ENCODE measurements around the gene AKR7A2.

Gene AKR7A2

GRCh38 chr1:19348441-19349198 lies 36.7 kb upstream of the AKR7A2 start:
- Mint-ChIP-seq H3K4me1 (no peaks in the 10 kb centered on the region), H3K27ac (peak overlapping the region; percentile 48), H3K9me3 (no peaks in the 10 kb centered on the region), H3K4me3 (no peak overlapping the region), H3K36me3 (peaks cover 87% of the 10 kb centered on the region)
- no peak for ATAC-seq
- DNase-seq (ENCODE audit: low spot score in 2 of 2): no peak

DNA sequence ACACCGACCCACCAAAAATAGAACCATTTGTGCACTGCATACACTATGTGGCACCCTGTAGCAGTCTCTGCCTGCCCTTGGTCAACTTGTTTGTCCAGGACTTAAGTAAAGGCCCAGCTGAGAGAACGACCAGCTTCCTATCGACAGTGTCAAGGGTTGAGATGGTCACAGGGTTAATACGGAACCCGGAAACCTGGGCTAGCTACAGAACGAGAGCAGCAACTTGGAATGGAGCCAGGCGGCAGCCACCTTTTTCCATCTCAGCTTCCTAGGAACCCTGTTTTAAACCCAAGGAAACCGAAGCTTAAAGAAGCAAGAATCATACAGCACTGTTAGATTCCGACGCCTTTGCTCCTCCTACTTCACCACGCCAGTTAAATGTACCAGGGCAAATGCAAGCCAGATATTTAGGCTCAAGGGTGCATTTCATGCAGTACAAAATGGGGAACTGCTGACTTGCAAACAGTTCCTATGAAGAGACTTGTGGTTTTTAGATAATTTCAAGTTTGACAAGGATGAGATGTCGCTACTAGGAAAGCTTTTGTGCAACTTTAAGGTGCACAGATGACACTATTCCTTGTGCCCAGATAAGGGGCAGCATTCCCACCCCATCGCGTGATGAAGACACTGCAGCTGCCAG lies 35.7 kb upstream of the AKR7A2 start:
- peaks cover 91% of the 10 kb centered on the region for H3K36me3 Mint-ChIP-seq
- ATAC-seq: no peak

GRCh38 chr1:19346026-19346425 lies 34.1 kb upstream of the AKR7A2 start:
- Mint-ChIP-seq H3K27ac (no peak overlapping the region), H3K4me1 (peaks cover 19% of the 10 kb centered on the region), H3K4me3 (no peak overlapping the region), H3K36me3 (peaks cover 91% of the 10 kb centered on the region), H3K9me3 (no peaks in the 10 kb centered on the region)
- ATAC-seq (no peak), DNase-seq (ENCODE audit: low spot score in 2 of 2) (no peak)

More for the DNA sequence above, 35.7 kb upstream of the AKR7A2 start:
- H3K27ac Mint-ChIP-seq: peak overlapping the region; percentile 48
- H3K4me3 Mint-ChIP-seq: no peak overlapping the region
- no peak for DNase-seq (ENCODE audit: low spot score in 2 of 2)
- no peaks in the 10 kb centered on the region for H3K9me3 Mint-ChIP-seq
- H3K4me1 Mint-ChIP-seq: peaks cover 4% of the 10 kb centered on the region

- peaks cover 20% of the 10 kb centered on the region for H3K4me1 Mint-ChIP-seq
- no peaks in the 10 kb centered on the region for H3K9me3 Mint-ChIP-seq
- ATAC-seq (no peak), DNase-seq (ENCODE audit: low spot score in 2 of 2) (no peak)
- H3K27ac Mint-ChIP-seq: no peak overlapping the region
- H3K36me3 Mint-ChIP-seq: peaks cover 90% of the 10 kb centered on the region
- H3K4me3 Mint-ChIP-seq: no peak overlapping the region
Observed at GRCh38 chr1:19345391-19345790, 33.4 kb upstream of the AKR7A2 start.

GRCh38 chr1:19344831-19345230 lies 32.9 kb upstream of the AKR7A2 start:
- H3K27ac Mint-ChIP-seq: peak overlapping the region; percentile 29
- H3K4me1 Mint-ChIP-seq: peaks cover 20% of the 10 kb centered on the region
- H3K36me3 Mint-ChIP-seq: peaks cover 90% of the 10 kb centered on the region
- no peaks in the 10 kb centered on the region for H3K9me3 Mint-ChIP-seq
- H3K4me3 Mint-ChIP-seq: no peak overlapping the region
- DNase-seq (ENCODE audit: low spot score in 2 of 2): no peak
- no peak for ATAC-seq

- H3K36me3 Mint-ChIP-seq: peaks cover 90% of the 10 kb centered on the region
- H3K27ac Mint-ChIP-seq: peak overlapping the region; percentile 29
- peak; percentile 68 for ATAC-seq
- H3K4me1 Mint-ChIP-seq: peaks cover 20% of the 10 kb centered on the region
- H3K4me3 Mint-ChIP-seq: no peak overlapping the region
- DNase-seq (ENCODE audit: low spot score in 2 of 2): peak; percentile 28 to 71
- no peaks in the 10 kb centered on the region for H3K9me3 Mint-ChIP-seq
Observed at GRCh38 chr1:19344372-19344810, 32.4 kb upstream of the AKR7A2 start.

DNA sequence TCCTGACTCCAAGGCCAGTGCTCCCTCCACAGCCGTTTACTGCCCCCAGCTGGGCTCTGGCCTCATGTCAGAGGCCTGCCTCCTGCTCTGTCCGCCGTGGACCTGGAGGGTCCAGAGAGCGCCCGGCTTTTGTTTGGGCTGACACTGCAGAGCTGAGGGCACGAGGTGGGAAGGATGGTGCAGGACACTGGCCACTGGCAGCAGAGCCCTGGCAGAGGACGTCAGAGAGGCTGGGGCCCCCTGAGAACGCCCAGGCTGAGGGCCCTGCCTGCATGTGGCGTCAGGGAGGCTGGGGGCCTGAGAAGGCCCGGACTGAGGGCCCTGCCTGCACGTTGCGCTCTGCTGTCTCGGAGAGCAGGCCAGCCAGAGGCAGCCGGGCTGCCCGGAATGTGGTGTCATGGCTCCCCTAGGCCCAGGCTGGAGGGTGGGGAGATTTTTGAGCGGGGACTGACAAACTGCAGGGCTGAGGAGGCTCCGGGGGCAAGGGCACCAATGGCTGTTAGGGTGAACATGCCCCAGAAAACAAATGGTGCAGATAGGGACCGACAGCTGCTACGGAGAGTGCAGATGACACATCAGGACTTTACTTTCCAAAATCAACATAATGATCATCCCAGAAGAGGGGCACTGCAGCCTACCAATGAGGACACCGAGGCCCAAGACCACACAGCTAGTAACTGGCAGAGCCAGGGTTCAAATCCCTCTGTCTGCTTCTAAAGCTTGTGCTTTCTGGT lies 31.8 kb upstream of the AKR7A2 start:
- peaks cover 90% of the 10 kb centered on the region for H3K36me3 Mint-ChIP-seq
- H3K4me3 Mint-ChIP-seq: no peak overlapping the region
- H3K4me1 Mint-ChIP-seq: peaks cover 20% of the 10 kb centered on the region
- DNase-seq (ENCODE audit: low spot score in 2 of 2) (no peak), ATAC-seq (no peak)
- H3K27ac Mint-ChIP-seq: peak overlapping the region; percentile 29
- no peaks in the 10 kb centered on the region for H3K9me3 Mint-ChIP-seq

DNA sequence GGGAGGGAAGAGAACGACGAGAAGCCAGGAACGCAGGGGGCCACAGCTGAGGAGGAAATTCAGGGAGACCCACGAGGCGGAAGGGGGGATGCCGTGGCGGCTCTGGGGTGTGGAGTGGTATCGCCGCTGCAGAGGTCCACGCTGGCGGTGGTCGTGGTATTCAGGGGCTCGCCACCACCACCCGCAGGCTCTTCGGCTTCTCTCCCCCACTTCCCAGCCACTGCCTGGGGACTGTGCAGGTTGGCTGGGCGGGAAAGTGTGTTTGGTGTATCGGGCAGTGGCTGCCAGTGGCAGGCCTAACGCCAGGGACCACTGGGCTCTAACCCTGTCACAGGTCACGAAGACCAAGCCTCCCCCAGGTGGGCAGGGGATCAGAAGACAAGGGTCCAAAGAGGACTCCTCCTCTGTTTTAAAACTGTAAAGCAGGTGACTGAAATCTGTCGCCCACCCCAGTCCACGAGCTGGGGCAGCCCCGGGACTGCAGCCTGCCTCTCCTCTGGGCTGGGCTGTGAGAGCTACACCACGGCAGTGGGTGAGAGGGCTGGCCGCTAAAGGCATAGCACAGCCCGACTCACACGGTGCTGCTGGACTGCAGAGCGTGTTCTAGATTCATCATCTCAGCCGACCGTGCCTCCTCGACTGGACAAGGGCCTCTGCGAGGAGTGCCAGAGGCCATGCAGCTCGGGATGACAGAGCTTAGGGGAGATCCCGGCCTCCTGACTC lies 31.1 kb upstream of the AKR7A2 start:
- Mint-ChIP-seq H3K36me3 (peaks cover 95% of the 10 kb centered on the region), H3K4me1 (peaks cover 20% of the 10 kb centered on the region)

GRCh38 chr1:19342062-19342750 lies 30.3 kb upstream of the AKR7A2 start:
- Mint-ChIP-seq H3K4me1 (peaks cover 26% of the 10 kb centered on the region), H3K36me3 (peaks cover 96% of the 10 kb centered on the region), H3K4me3 (no peak overlapping the region), H3K27ac (peak overlapping the region; percentile 63), H3K9me3 (no peaks in the 10 kb centered on the region)
- DNase-seq (ENCODE audit: low spot score in 2 of 2): no peak
- ATAC-seq: no peak

More for the DNA sequence above, 31.1 kb upstream of the AKR7A2 start:
- ATAC-seq (no peak), DNase-seq (ENCODE audit: low spot score in 2 of 2) (no peak)
- H3K27ac Mint-ChIP-seq: no peak overlapping the region
- H3K4me3 Mint-ChIP-seq: no peak overlapping the region
- no peaks in the 10 kb centered on the region for H3K9me3 Mint-ChIP-seq

GRCh38 chr1:19341201-19342061 lies 29.5 kb upstream of the AKR7A2 start:
- H3K36me3 Mint-ChIP-seq: peaks cover 94% of the 10 kb centered on the region
- H3K4me1 Mint-ChIP-seq: peaks cover 34% of the 10 kb centered on the region
- no peaks in the 10 kb centered on the region for H3K9me3 Mint-ChIP-seq
- ATAC-seq: peak; percentile 67
- no peak overlapping the region for H3K4me3 Mint-ChIP-seq
- peak overlapping the region; percentile 63 for H3K27ac Mint-ChIP-seq
- DNase-seq (ENCODE audit: low spot score in 2 of 2): peak; percentile 72 to 87

- Mint-ChIP-seq H3K27ac (no peak overlapping the region), H3K36me3 (peaks cover 85% of the 10 kb centered on the region), H3K9me3 (no peaks in the 10 kb centered on the region), H3K4me1 (peaks cover 43% of the 10 kb centered on the region), H3K4me3 (no peak overlapping the region)
- DNase-seq (ENCODE audit: low spot score in 2 of 2) (no peak), ATAC-seq (no peak)
Observed at GRCh38 chr1:19340387-19340937, 28.5 kb upstream of the AKR7A2 start.

DNA sequence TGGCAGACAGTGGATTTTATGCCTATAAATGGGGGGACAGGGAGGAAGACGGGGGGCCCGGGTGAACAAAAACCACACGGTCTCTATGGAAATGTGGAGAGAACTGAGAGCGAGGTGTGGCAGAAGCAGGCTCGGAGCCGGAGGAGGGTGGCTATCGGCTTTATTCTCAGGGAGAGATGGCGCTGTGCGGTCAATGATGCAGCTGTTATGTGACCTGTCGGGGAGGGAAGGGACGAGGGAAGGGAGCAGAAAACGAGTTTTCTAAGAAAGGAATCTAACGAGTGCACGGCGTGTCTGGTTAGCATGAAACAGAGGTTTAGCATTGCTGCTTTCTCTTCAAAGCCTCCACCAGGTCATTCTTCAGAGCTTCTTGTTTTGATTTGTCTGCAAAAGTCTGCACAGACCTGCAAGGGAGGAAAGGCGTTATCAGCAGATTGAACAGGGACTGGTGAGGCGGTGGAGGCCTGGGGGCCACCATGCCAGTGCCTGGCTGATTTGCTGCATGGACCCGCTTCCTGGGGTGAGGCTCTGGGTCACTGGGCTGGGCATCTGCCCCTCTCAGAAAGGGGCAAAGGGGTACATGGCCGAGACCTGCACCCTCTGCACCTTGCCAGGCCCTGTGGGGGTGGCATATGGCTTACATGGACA lies 27.4 kb upstream of the AKR7A2 start:
- DNase-seq (ENCODE audit: low spot score in 2 of 2) (no peak), ATAC-seq (no peak)
- Mint-ChIP-seq H3K4me1 (peaks cover 44% of the 10 kb centered on the region), H3K9me3 (no peaks in the 10 kb centered on the region), H3K36me3 (peaks cover 77% of the 10 kb centered on the region), H3K27ac (no peak overlapping the region), H3K4me3 (no peak overlapping the region)

GRCh38 chr1:19338323-19338762 lies 26.4 kb upstream of the AKR7A2 start:
- Mint-ChIP-seq H3K4me1 (peaks cover 44% of the 10 kb centered on the region), H3K36me3 (peaks cover 69% of the 10 kb centered on the region), H3K27ac (peak overlapping the region; percentile 92), H3K9me3 (no peaks in the 10 kb centered on the region), H3K4me3 (no peak overlapping the region)
- no peak for ATAC-seq
- DNase-seq (ENCODE audit: low spot score in 2 of 2): no peak
